Right lobe of liver (tissue), 4 donors: ENCODE data around the gene DIDO1.

ENCODE experiments used
- POLR2A ChIP-seq: fragments of 450-650 bp; IDR thresholded peaks from one replicate; pipeline ENCODE4 v1.6.1; 2017; ENCODE audit warnings: antibody characterized with exemption, mild to moderate bottlenecking
- TF ChIP-seq, protein P1 (sequence below), 4 donors: fragments of 200-600 bp in 3 of 4; fragments of 450-650 bp in 1 of 4; IDR thresholded peaks; one replicate each; pipeline versions ENCODE4 v1.5.1 to v1.8.0; 2016 to 2022; ENCODE audit warnings: antibody characterized with exemption in 4 of 4, mild to moderate bottlenecking in 2 of 4
- donor health status: DM: no; HTN: no; CAD: no.
- donor health status: DM: no; HTN: no; CAD: no.
- donor health status: DM: no; HTN: yes; CAD: no.

GRCh38 chr20:62856931-62857619 lies 69.2 kb downstream of the DIDO1 start:
- TF ChIP-seq, protein P1, sequence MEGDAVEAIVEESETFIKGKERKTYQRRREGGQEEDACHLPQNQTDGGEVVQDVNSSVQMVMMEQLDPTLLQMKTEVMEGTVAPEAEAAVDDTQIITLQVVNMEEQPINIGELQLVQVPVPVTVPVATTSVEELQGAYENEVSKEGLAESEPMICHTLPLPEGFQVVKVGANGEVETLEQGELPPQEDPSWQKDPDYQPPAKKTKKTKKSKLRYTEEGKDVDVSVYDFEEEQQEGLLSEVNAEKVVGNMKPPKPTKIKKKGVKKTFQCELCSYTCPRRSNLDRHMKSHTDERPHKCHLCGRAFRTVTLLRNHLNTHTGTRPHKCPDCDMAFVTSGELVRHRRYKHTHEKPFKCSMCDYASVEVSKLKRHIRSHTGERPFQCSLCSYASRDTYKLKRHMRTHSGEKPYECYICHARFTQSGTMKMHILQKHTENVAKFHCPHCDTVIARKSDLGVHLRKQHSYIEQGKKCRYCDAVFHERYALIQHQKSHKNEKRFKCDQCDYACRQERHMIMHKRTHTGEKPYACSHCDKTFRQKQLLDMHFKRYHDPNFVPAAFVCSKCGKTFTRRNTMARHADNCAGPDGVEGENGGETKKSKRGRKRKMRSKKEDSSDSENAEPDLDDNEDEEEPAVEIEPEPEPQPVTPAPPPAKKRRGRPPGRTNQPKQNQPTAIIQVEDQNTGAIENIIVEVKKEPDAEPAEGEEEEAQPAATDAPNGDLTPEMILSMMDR (IDR thresholded peaks at IDR 0.05), result no peak
- no peak for TF ChIP-seq POLR2A
